Trophoblast cell (in vitro differentiated cells and primary cell): Measurements from ENCODE around the gene CRAT.

Experiments
- DNase-seq, 2 donors: peaks; one replicate each; pipeline ENCODE4 v3.0.0-alpha.2; 2016
- H2AFZ ChIP-seq: 2 replicates; pipeline ENCODE4 v1.6.1; 2013; ENCODE audit warnings: low read length, moderate library complexity, mild to moderate bottlenecking; ENCODE audit not compliant: insufficient read depth, poor library complexity
- H2AK5ac ChIP-seq: 2 replicates; pipeline ENCODE4 v1.6.1; 2013; ENCODE audit warnings: mild to moderate bottlenecking, low read length
- H2BK120ac ChIP-seq: 2 replicates; pipeline ENCODE4 v1.6.1; 2013; ENCODE audit warnings: low read length, mild to moderate bottlenecking, moderate library complexity; ENCODE audit not compliant: insufficient read depth, poor library complexity
- H2BK12ac ChIP-seq: 2 replicates; pipeline ENCODE4 v1.6.1; 2013; ENCODE audit warnings: mild to moderate bottlenecking, low read length, moderate library complexity
- H2BK5ac ChIP-seq: 2 replicates; pipeline ENCODE4 v1.6.1; 2013; ENCODE audit warnings: low read length, low read depth, moderate library complexity, mild to moderate bottlenecking; ENCODE audit not compliant: poor library complexity
- H3K14ac ChIP-seq: 2 replicates; pipeline ENCODE4 v1.6.1; 2013; ENCODE audit warnings: mild to moderate bottlenecking, low read length
- H3K18ac ChIP-seq: 2 replicates; pipeline ENCODE4 v1.6.1; 2013; ENCODE audit warnings: mild to moderate bottlenecking, low read length
- H3K23ac ChIP-seq: 2 replicates; pipeline ENCODE4 v1.6.1; 2013; ENCODE audit warnings: low read length
- H3K27ac ChIP-seq: 2 replicates; pipeline ENCODE4 v1.5.1; 2013; ENCODE audit warnings: low read depth, mild to moderate bottlenecking, inconsistent platforms, low read length, moderate library complexity
- H3K27me3 ChIP-seq: 2 replicates; pipeline ENCODE4 v1.6.1; 2013; ENCODE audit warnings: inconsistent platforms, mild to moderate bottlenecking, low read length, moderate library complexity; ENCODE audit not compliant: insufficient read depth
- H3K36me3 ChIP-seq, 2 experiments: 1 replicate in 1 of 2; 2 replicates in 1 of 2; pipeline ENCODE4 v1.6.1; 2013; ENCODE audit warnings: low read length in 2 of 2, mild to moderate bottlenecking in 2 of 2, moderate library complexity in 1 of 2; ENCODE audit not compliant: insufficient read depth in 2 of 2, control insufficient read depth in 1 of 2
- H3K4ac ChIP-seq: 2 replicates; pipeline ENCODE4 v1.6.1; 2013; ENCODE audit warnings: low read depth, mild to moderate bottlenecking, low read length, moderate library complexity
- H3K4me1 ChIP-seq, 2 experiments: 1 replicate in 1 of 2; 2 replicates in 1 of 2; pipeline ENCODE4 v1.6.1; 2013; ENCODE audit warnings: low read length in 2 of 2, mild to moderate bottlenecking in 2 of 2, moderate library complexity in 1 of 2; ENCODE audit not compliant: insufficient read depth in 2 of 2, control insufficient read depth in 1 of 2
- H3K4me2 ChIP-seq: 2 replicates; pipeline ENCODE4 v1.6.1; 2013; ENCODE audit warnings: inconsistent platforms, mild to moderate bottlenecking, low read length, moderate library complexity
- H3K4me3 ChIP-seq: 2 replicates; pipeline ENCODE4 v1.5.1; 2013; ENCODE audit warnings: mild to moderate bottlenecking, low read depth, low read length, inconsistent platforms
- H3K79me1 ChIP-seq: one replicate; pipeline ENCODE4 v1.6.1; 2013; ENCODE audit warnings: low read length
- H3K79me2 ChIP-seq: 2 replicates; pipeline ENCODE4 v1.6.1; 2013; ENCODE audit warnings: low read length, mild to moderate bottlenecking; ENCODE audit not compliant: control insufficient read depth, insufficient read depth, poor library complexity
- H3K9ac ChIP-seq: 2 replicates; pipeline ENCODE4 v1.6.1; 2013; ENCODE audit warnings: mild to moderate bottlenecking, low read length
- H3K9me3 ChIP-seq: 2 replicates; pipeline ENCODE4 v1.6.1; 2013; ENCODE audit warnings: low read depth, mild to moderate bottlenecking, control low read depth, inconsistent platforms, low read length; ENCODE audit not compliant: insufficient read depth
- H4K12ac ChIP-seq: 2 replicates; pipeline ENCODE4 v1.6.1; 2013; ENCODE audit warnings: low read depth, mild to moderate bottlenecking, low read length, moderate library complexity
- H4K8ac ChIP-seq: 2 replicates; pipeline ENCODE4 v1.6.1; 2013; ENCODE audit warnings: low read depth, mild to moderate bottlenecking, low read length, moderate library complexity
- H4K91ac ChIP-seq: one replicate; pipeline ENCODE4 v1.6.1; 2013; ENCODE audit warnings: low read depth, mild to moderate bottlenecking, low read length, moderate library complexity
- WGBS: extraction: QIAGEN DNeasy Blood & Tissue Kit; methylation state at CpG from one replicate; pipeline ENCODE4 v1.1.7; 2013; ENCODE audit warnings: missing lambda C conversion rate; ENCODE audit not compliant: insufficient read length, insufficient coverage; ENCODE audit errors: extremely low coverage; 5-methylcytosine and 5-hydroxymethylcytosine counted together

The CRAT gene

GRCh38 chr9:129052592-129052991 lies 58.0 kb downstream of the CRAT start:
- Histone ChIP-seq H2AFZ (no peak overlapping the region), H3K4me3 (no peak overlapping the region), H3K14ac (no peak overlapping the region), H2BK5ac (no peak overlapping the region), H3K23ac (no peak overlapping the region), H3K36me3 (peaks cover 30 to 36% of the 10 kb centered on the region in 2 experiments), H2BK12ac (no peak overlapping the region), H3K79me2 (no peaks in the 10 kb centered on the region), H3K4me2 (no peak overlapping the region), H4K12ac (no peak overlapping the region), H3K79me1 (no peaks in the 10 kb centered on the region), H3K4me1 (no peaks in the 10 kb centered on the region), H3K27ac (no peak overlapping the region), H2BK120ac (no peak overlapping the region), H3K18ac (no peak overlapping the region), H3K9ac (no peak overlapping the region), H4K8ac (no peak overlapping the region), H2AK5ac (no peak overlapping the region), H3K4ac (no peak overlapping the region), H3K9me3 (no peaks in the 10 kb centered on the region), H3K27me3 (no peaks in the 10 kb centered on the region), H4K91ac (no peak overlapping the region)
- WGBS = no CpG with 5 or more reads among the region's 8 CpGs
- peak; percentile 24 to 53 for DNase-seq
